GM12891 (cell line): ENCODE measurements around the gene RHBDD1.

ENCODE experiments used
- PAX5 ChIP-seq: IDR thresholded peaks from 2 replicates; pipeline ENCODE4 v1.6.1; 2011; ENCODE audit warnings: low read length, moderate library complexity, mild to moderate bottlenecking; ENCODE audit not compliant: insufficient read depth, severe bottlenecking
- POLR2A ChIP-seq: IDR thresholded peaks from 2 replicates; pipeline ENCODE4 v1.6.1; 2011; ENCODE audit warnings: low read depth, low read length, control low read depth
- POLR2AphosphoS5 ChIP-seq: IDR thresholded peaks from 2 replicates; pipeline ENCODE4 v1.6.1; 2011; ENCODE audit warnings: low read depth, low read length, control low read depth
- TAF1 ChIP-seq: IDR thresholded peaks from 2 replicates; pipeline ENCODE4 v1.6.1; 2011; ENCODE audit warnings: low read depth, low read length, control low read depth

GRCh38 chr2:227010433-227010832 is 174.6 kb downstream of the RHBDD1 start:
- TF ChIP-seq TAF1 (no peak), POLR2A (no peak), PAX5 (no peak), POLR2AphosphoS5 (no peak)
